ENCODE measurements around the gene OR51I1.

DNA sequence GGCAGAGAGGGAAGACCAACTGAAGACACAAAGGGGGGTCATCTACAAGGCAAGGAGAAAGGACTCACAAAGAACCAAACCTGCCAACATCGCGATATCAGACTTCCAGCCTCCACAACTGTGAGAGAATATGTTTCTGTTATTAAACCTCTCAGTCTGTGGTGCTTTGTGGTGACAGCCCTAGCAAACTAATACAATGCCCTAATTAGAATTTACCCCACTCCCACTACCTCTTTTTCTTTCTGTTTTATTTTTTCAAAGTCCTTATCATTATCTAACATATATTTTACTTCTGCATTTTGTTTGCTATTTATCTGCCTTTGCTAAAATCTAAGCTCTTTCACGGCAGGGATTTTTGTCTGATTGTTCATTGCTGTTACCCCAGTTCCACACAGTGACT, 44.7 kb upstream of the OR51I1 start:
- TF ChIP-seq POLR2AphosphoS5 (IDR thresholded peaks at IDR 0.05; ENCODE audit: low read depth, low read length) (no peak), POLR2A (IDR thresholded peaks at IDR 0.05; ENCODE audit: low read depth, low read length) (no peak), TAF1 (IDR thresholded peaks at IDR 0.05; ENCODE audit: borderline replicate concordance, low read depth, low read length) (no peak)
